Gastrocnemius medialis (tissue), 4 donors: ENCODE results near the gene SETD3. TPM values are rescaled to one million over a fixed set of nuclear protein-coding genes. Genes with fewer than 3 reads are reported as not detected.

Source experiments
- ATAC-seq, 2 donors: fragments of 150-250 bp; one replicate each; pipeline ENCODE4 v1.9.1; 2016
- DNase-seq, 2 donors: peaks; one replicate each; pipeline ENCODE4 v3.0.0-alpha.2; 2019
- H3K27ac ChIP-seq, 4 donors: fragments of 200-600 bp; sonication (generic); 1 replicate in 1 of 4; 2 replicates in 3 of 4; pipeline ENCODE4 v1.5.1; 2016 to 2018; ENCODE audit warnings: mild to moderate bottlenecking in 2 of 4, moderate library complexity in 1 of 4
- H3K27me3 ChIP-seq, 3 donors: fragments of 200-600 bp; sonication (generic) in 2 of 3; 1 replicate in 1 of 3; 2 replicates in 2 of 3; pipeline versions ENCODE4 v1.5.1 to v1.6.0; 2016 to 2019; ENCODE audit warnings: mild to moderate bottlenecking in 1 of 3, moderate library complexity in 1 of 3
- H3K36me3 ChIP-seq, 2 donors: fragments of 200-600 bp; sonication (generic) in 1 of 2; one replicate each; pipeline ENCODE4 v1.5.1; 2017 to 2018
- H3K4me1 ChIP-seq, 2 donors: fragments of 200-600 bp; sonication (generic) in 1 of 2; one replicate each; pipeline ENCODE4 v1.5.1; 2016 to 2017; ENCODE audit warnings: mild to moderate bottlenecking in 2 of 2
- H3K4me3 ChIP-seq, 4 donors: fragments of 200-600 bp; sonication (generic) in 3 of 4; 1 replicate in 1 of 4; 2 replicates in 3 of 4; pipeline ENCODE4 v1.5.1; 2016 to 2019; ENCODE audit warnings: mild to moderate bottlenecking in 2 of 4
- H3K9me3 ChIP-seq, 3 donors: fragments of 200-600 bp; sonication (generic) in 2 of 3; 1 replicate in 1 of 3; 2 replicates in 2 of 3; pipeline ENCODE4 v1.5.1; 2016 to 2019
- CTCF ChIP-seq, 5 experiments: fragments of 450-650 bp in 3 of 5; fragments of 200-600 bp in 2 of 5; sonication (generic) in 2 of 5; IDR thresholded peaks in 4 of 5; conservative IDR thresholded peaks in 1 of 5; 1 replicate in 4 of 5; 2 replicates in 1 of 5; pipeline ENCODE4 v1.5.1; 2016 to 2019; ENCODE audit warnings: antibody characterized with exemption in 5 of 5, mild to moderate bottlenecking in 3 of 5, moderate library complexity in 3 of 5
- POLR2A ChIP-seq, 2 donors: fragments of 450-650 bp; IDR thresholded peaks; one replicate each; pipeline ENCODE4 v1.6.1; 2017; ENCODE audit warnings: antibody characterized with exemption in 2 of 2, mild to moderate bottlenecking in 2 of 2, moderate library complexity in 2 of 2
- in situ Hi-C, 4 donors: fragments of 200-750 bp; cut with MboI; loops; one replicate each; pipeline versions ENCODE4 v1.15.0 to v1.8.0; 2017; ENCODE audit warnings: low sequenced_read_pairs in 4 of 4
- intact Hi-C: fragments of 100-400 bp; cut with DNase I; formaldehyde crosslinking; loops from one replicate; pipeline ENCODE4 v1.15.1; 2023; ENCODE audit warnings: low total_unique reads
- total RNA-seq, 4 donors: library from RNA; depleted of rRNA; stranded (reverse); fragments of >200 nt; gene quantifications; one replicate each; pipeline versions ENCODE4 v1.1.0 to v1.2.3, GENCODE V29; 2016

The SETD3 gene
- total RNA-seq, 4 donors from 2014 or later = 116 to 170 (median 117) TPM

GRCh38 chr14:99356031-99356608 is 124.5 kb downstream of the SETD3 start:
- Histone ChIP-seq H3K9me3 (no peaks in the 10 kb centered on the region), H3K27me3 (no peaks in the 10 kb centered on the region), H3K27ac (no peak overlapping the region), H3K36me3 (no peaks in the 10 kb centered on the region), H3K4me3 (no peak overlapping the region), H3K4me1 (no peaks in the 10 kb centered on the region)
- ATAC-seq (no peak), DNase-seq (no peak)
- in situ Hi-C loops = no loop called here
- intact Hi-C loops = no loop called here
- no peak for TF ChIP-seq POLR2A (IDR thresholded peaks at IDR 0.05)
- TF ChIP-seq CTCF (IDR thresholded peaks at IDR 0.05 in 4 of 5, conservative IDR thresholded peaks at IDR 0.05 in 1 of 5) = no peak

DNA sequence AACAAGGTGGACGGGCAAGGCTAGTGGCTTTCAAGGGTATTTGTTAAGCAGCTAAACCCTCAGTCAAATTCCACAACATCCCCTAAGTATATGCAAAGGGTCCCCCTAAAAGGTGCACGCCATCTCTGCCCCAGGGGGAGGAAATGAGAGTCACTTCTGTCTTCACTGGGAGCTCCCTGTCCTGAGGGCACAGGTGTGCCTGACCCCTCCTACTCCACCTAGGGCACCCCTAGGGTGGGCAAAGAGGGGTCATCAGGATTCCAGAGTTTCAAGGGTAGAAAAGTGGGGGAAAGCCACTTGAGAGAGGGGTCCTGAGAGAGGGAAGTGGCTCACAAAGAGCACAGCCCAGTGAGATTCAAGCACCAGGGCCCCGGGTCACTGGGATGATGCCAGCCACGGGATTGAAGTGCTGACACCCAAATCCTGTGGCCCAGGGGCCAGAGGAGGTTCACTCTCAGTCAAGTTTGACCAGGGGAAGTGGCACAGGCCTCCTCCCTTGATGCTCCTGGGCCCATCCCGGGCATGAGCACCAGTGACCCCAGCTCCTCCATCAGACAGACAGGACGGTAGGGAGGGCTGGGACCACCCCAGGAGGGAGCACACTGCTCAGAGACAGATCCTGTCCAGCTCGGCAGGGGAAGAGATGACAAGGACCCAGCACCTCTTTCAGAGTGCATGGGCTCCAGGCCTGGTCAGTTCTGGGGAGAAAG is 126.3 kb downstream of the SETD3 start:
- H3K27ac ChIP-seq = no peak overlapping the region
- H3K4me3 ChIP-seq = no peak overlapping the region
- no peaks in the 10 kb centered on the region for H3K36me3 ChIP-seq
- in situ Hi-C loops = no loop called here
- no peaks in the 10 kb centered on the region for H3K9me3 ChIP-seq
- TF ChIP-seq POLR2A (IDR thresholded peaks at IDR 0.05) (no peak), CTCF (IDR thresholded peaks at IDR 0.05 in 4 of 5, conservative IDR thresholded peaks at IDR 0.05 in 1 of 5) (no peak)
- DNase-seq = no peak
- intact Hi-C loops = no loop called here
- no peak for ATAC-seq
- H3K4me1 ChIP-seq = no peaks in the 10 kb centered on the region
- no peaks in the 10 kb centered on the region for H3K27me3 ChIP-seq

GRCh38 chr14:99352688-99353280 is 127.9 kb downstream of the SETD3 start:
- no peaks in the 10 kb centered on the region for H3K9me3 ChIP-seq
- intact Hi-C loops = no loop called here
- DNase-seq = no peak
- no peaks in the 10 kb centered on the region for H3K4me1 ChIP-seq
- in situ Hi-C loops = no loop called here
- H3K27me3 ChIP-seq = no peaks in the 10 kb centered on the region
- H3K36me3 ChIP-seq = no peaks in the 10 kb centered on the region
- H3K27ac ChIP-seq = no peak overlapping the region
- no peak overlapping the region for H3K4me3 ChIP-seq
- ATAC-seq = no peak
- no peak for TF ChIP-seq POLR2A (IDR thresholded peaks at IDR 0.05)
- TF ChIP-seq CTCF (IDR thresholded peaks at IDR 0.05 in 4 of 5, conservative IDR thresholded peaks at IDR 0.05 in 1 of 5) = no peak

DNA sequence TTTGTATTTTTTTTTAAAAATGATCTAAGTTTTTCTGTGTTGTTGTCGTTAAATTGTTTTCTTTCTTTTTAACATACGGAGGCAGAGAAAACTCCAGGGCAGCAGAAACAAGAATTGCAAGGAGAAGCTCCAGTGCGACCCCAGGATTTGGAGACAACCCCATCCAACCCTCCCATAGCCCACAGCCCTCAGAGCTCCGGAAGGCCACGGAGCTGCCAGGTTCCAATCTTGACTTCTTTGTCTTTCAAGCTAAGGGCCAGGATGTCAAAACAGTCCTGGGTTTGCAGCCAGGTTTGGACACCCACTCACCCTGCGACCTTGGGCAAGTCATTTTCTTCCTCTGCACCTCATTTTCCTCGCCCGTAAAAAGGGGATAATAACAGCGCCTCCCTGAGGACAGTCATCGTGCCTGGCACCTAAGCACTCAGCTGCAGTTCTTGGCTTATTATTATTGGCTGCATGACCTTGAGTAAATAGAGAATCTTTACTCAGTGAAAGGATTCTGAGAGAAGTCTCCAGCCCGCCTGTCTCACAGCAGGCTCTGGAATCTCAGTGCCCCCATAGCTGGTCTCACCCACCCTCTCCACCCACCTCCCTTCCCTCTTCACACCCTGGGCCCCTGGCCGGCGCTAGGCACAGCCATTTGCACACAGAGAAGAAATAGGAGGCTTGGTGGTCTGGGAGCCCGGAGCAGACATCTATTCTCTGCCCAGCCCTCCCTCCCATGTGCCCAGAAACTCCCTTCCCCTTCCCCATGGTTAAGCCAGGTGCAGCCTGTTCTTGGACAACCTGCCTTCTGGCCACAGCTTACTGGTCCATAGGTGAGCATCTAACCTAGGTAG is 129.3 kb downstream of the SETD3 start:
- Histone ChIP-seq H3K4me3 (no peak overlapping the region), H3K36me3 (no peaks in the 10 kb centered on the region), H3K9me3 (no peaks in the 10 kb centered on the region), H3K4me1 (no peaks in the 10 kb centered on the region), H3K27me3 (no peaks in the 10 kb centered on the region), H3K27ac (no peak overlapping the region)
- ATAC-seq (no peak), DNase-seq (no peak)
- in situ Hi-C loops (no loop called here), intact Hi-C loops (no loop called here)
- TF ChIP-seq CTCF (IDR thresholded peaks at IDR 0.05 in 4 of 5, conservative IDR thresholded peaks at IDR 0.05 in 1 of 5) (no peak), POLR2A (IDR thresholded peaks at IDR 0.05) (no peak)
